Measurements from ENCODE around the gene SYT10.

GRCh38 chr12:33432992-33433391 lies 6.6 kb downstream of the SYT10 start:
- TF ChIP-seq, protein P1, sequence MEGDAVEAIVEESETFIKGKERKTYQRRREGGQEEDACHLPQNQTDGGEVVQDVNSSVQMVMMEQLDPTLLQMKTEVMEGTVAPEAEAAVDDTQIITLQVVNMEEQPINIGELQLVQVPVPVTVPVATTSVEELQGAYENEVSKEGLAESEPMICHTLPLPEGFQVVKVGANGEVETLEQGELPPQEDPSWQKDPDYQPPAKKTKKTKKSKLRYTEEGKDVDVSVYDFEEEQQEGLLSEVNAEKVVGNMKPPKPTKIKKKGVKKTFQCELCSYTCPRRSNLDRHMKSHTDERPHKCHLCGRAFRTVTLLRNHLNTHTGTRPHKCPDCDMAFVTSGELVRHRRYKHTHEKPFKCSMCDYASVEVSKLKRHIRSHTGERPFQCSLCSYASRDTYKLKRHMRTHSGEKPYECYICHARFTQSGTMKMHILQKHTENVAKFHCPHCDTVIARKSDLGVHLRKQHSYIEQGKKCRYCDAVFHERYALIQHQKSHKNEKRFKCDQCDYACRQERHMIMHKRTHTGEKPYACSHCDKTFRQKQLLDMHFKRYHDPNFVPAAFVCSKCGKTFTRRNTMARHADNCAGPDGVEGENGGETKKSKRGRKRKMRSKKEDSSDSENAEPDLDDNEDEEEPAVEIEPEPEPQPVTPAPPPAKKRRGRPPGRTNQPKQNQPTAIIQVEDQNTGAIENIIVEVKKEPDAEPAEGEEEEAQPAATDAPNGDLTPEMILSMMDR (IDR thresholded peaks at IDR 0.05) = no peak
- no peak for TF ChIP-seq POLR2AphosphoS5 (IDR thresholded peaks at IDR 0.05; ENCODE audit: insufficient read depth in 1 of 2, low read depth in 1 of 2)
- TF ChIP-seq POLR2A (IDR thresholded peaks at IDR 0.05) = no peak
